Kidney (tissue), 14 donors: ENCODE data around the gene ABI3. TPM values are rescaled to one million over a fixed set of nuclear protein-coding genes. Genes with fewer than 3 reads are reported as not detected.

Experiments used
- DNase-seq, 5 donors: peaks; one replicate each; pipeline ENCODE4 v3.0.0-alpha.2; 2013 to 2020
- FAIRE-seq: peaks from 2 replicates; lab custom pipeline; 2012; peaks lifted over from hg19 to GRCh38; lab: Jason Lieb, UNC
- H3K27ac ChIP-seq, 2 donors: one replicate each; pipeline ENCODE4 v1.7.0; 2013; ENCODE audit warnings: low read depth in 2 of 2, low read length in 2 of 2, inconsistent platforms in 1 of 2
- H3K27me3 ChIP-seq: one replicate; pipeline ENCODE4 v1.7.1; 2013; ENCODE audit warnings: low read length, inconsistent platforms; ENCODE audit not compliant: control insufficient read depth, insufficient read depth
- H3K36me3 ChIP-seq, 3 donors: one replicate each; pipeline versions ENCODE4 v1.7.0 to v1.7.1; 2013; ENCODE audit warnings: low read length in 3 of 3, control low read depth in 1 of 3, inconsistent platforms in 1 of 3; ENCODE audit not compliant: insufficient read depth in 3 of 3, control insufficient read depth in 2 of 3
- H3K4me1 ChIP-seq, 3 donors: one replicate each; pipeline versions ENCODE4 v1.7.0 to v1.7.1; 2013; ENCODE audit warnings: low read length in 3 of 3, inconsistent platforms in 1 of 3, low read depth in 1 of 3; ENCODE audit not compliant: control insufficient read depth in 2 of 3, insufficient read depth in 2 of 3
- H3K4me3 ChIP-seq, 3 donors: one replicate each; pipeline versions ENCODE4 v1.7.0 to v1.8.1; 2013; ENCODE audit warnings: low read length in 3 of 3, control low read depth in 1 of 3, inconsistent platforms in 1 of 3
- H3K9ac ChIP-seq, 3 donors: one replicate each; pipeline versions ENCODE4 v1.7.0 to v1.7.1; 2013; ENCODE audit warnings: low read length in 3 of 3, control low read depth in 1 of 3, inconsistent platforms in 1 of 3
- H3K9me3 ChIP-seq, 3 donors: one replicate each; pipeline versions ENCODE4 v1.7.0 to v1.7.1; 2013; ENCODE audit warnings: low read length in 3 of 3, control low read depth in 1 of 3, inconsistent platforms in 1 of 3; ENCODE audit not compliant: control insufficient read depth in 2 of 3, insufficient read depth in 1 of 3
- intact Hi-C: fragments of 100-400 bp; cut with DNase I; formaldehyde crosslinking; loops from one replicate; pipeline ENCODE4 v1.11.1; 2022
- polyA plus RNA-seq: library from polyadenylated mRNA; stranded (reverse); fragments of 350-450 nt; fragmentation: Illumina TruSeq; extraction: RNeasy Lipid Tissue Mini Kit (QIAGEN cat#74804); gene quantifications from one replicate; pipeline ENCODE4 v1.2.3, GENCODE V29; 2014; ENCODE audit warnings: low read depth, low replicate concordance; ENCODE audit not compliant: insufficient read depth
- total RNA-seq: library from RNA; stranded (reverse); fragmentation: NEBNext Ultra II Directional; extraction: Animal tissue kit (Norgen Biotek cat#: 25700); gene quantifications from one replicate; pipeline ENCODE4 v1.2.1, GENCODE V29; 2021
- TF ChIP-seq, protein P1 (sequence below): IDR thresholded peaks from 3 replicates; pipeline ENCODE4 v1.5.1; 2012; ENCODE audit warnings: mild to moderate bottlenecking, moderate library complexity, borderline replicate concordance; ENCODE audit not compliant: insufficient read depth; ENCODE audit errors: extremely low read depth
- donor health status: control.
- donor health status: control.
- donor health status: control.
- donor health status: control.
- donor health status: control.
- donor health status: DM: yes; HTN: yes; CAD: no.
- donor health status: Normal renal cell carcinoma (clear cell type).

The ABI3 gene
- total and polyA plus RNA-seq, 2 donors from 2014 or later = 17.1 to 18.3 TPM

DNA sequence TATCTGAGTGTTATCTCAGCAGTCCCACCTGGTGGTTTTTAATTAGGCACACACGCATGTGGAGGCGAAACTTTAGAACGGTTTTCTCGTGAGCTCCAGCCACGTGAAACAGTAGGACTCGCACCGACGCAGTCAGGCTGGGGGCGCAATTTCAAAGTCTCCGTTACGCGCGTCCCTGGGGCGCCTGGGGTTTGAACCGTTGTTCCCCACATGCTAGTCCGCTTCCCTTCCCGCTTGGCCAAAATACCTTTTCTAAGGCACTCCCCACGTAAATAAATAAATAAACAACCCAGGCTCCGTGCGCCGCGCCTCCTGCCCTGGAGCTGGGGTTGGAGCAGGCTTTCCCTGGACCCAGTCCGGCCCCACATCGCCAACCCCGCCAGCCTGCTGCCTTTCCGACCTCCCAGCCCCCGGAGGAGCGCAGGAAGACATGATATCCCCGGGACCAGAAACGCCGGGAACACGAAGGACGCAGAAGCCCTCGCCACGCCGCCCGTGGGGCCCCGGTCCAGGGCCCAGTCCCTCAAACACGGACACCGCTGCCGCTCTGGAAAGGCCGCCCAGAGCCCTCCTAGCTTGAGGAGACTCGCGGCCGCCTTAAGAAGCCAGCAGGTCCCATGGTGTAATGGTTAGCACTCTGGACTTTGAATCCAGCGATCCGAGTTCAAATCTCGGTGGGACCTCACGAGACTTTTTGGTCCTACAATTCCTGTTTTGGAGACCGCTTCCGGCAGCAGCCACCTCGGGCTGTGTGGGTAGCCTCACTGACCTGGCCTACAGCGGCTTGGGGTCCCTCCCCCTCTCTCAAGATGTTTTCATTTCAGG lies 18.4 kb upstream of the ABI3 start:
- Histone ChIP-seq H3K4me1 (peaks cover 0 to 4% (median 0%) of the 10 kb centered on the region in 3 donors), H3K9me3 (no peaks in the 10 kb centered on the region), H3K9ac (peak overlapping the region; percentile 87 to 96 (median 91)), H3K36me3 (no peaks in the 10 kb centered on the region), H3K27me3 (no peaks in the 10 kb centered on the region), H3K4me3 (peak overlapping the region; percentile 67 to 96 (median 91)), H3K27ac (peak overlapping the region; percentile 98 to 100)
- DNase-seq = peak; percentile 96 to 98 (median 97)
- FAIRE-seq = no peak
- TF ChIP-seq, protein P1, sequence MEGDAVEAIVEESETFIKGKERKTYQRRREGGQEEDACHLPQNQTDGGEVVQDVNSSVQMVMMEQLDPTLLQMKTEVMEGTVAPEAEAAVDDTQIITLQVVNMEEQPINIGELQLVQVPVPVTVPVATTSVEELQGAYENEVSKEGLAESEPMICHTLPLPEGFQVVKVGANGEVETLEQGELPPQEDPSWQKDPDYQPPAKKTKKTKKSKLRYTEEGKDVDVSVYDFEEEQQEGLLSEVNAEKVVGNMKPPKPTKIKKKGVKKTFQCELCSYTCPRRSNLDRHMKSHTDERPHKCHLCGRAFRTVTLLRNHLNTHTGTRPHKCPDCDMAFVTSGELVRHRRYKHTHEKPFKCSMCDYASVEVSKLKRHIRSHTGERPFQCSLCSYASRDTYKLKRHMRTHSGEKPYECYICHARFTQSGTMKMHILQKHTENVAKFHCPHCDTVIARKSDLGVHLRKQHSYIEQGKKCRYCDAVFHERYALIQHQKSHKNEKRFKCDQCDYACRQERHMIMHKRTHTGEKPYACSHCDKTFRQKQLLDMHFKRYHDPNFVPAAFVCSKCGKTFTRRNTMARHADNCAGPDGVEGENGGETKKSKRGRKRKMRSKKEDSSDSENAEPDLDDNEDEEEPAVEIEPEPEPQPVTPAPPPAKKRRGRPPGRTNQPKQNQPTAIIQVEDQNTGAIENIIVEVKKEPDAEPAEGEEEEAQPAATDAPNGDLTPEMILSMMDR = peak; percentile 6
- intact Hi-C loops = no loop called here

DNA sequence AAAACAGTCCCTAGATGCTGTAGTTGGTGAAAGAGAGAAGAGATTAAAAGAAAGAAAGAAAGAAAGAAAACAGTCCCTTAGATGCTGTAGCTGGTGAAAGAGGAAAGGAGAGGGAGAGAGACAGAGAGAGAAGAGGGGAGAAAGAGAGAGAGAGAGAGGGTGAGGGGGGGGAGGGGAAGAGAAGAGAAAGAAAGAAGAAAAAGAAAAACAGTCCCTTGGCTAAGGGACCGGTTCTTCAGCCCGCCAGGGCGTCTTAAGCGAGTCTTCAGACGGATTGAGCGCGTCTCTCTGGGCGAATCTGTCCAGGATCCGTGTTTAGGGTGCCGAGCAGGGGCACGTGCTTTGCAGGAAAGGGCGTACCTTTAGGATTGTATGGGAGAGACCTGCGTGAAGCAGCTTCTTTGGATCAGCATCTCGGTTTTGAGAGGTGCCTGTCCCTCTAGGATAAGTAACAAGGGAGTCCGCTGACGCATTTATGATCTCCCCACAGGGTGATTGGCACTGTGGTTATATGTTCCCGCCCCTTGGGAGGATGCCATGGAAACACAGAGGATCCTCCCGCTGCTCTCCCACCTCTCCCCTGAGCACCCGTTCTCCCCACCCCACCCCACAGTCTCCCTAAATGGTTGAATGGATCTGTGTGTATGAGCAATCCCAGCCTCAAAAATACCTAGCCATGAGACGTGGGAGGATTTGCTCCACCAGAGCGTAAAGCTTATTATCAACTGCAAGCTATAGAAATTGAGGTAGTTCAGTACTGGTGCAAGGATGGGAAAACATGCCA lies 16.8 kb upstream of the ABI3 start:
- TF ChIP-seq, protein P1 = no peak
- intact Hi-C loops = no loop called here
- H3K9ac ChIP-seq = peak overlapping the region in 2 of 3 donors; percentile 87 to 96
- peak; percentile 81 to 95 (median 92) for DNase-seq
- no peaks in the 10 kb centered on the region for H3K27me3 ChIP-seq
- peak overlapping the region; percentile 51 to 59 for H3K27ac ChIP-seq
- H3K4me3 ChIP-seq = peak overlapping the region; percentile 67 to 96 (median 91)
- H3K4me1 ChIP-seq = peaks cover 0 to 4% (median 0%) of the 10 kb centered on the region in 3 donors
- no peaks in the 10 kb centered on the region for H3K9me3 ChIP-seq
- no peaks in the 10 kb centered on the region for H3K36me3 ChIP-seq
- no peak for FAIRE-seq

DNA sequence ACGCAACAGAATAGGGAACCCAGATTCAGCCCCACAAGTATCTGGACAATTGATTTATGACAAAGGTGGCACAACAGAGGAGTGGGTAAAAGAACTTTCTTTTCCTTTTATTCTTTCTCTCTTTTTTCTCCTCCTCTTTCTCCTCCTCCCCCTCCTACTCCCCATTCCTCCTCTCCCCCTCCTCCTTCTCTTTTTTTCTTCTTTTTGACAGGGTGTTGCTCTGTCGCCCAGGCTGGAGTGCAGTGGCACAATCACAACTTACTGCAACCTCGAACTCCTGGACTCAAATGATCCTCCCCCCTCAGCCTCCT lies 16.3 kb upstream of the ABI3 start:
- FAIRE-seq = no peak
- H3K27ac ChIP-seq = peak overlapping the region in 1 of 2 donors; percentile 59

More for the DNA sequence above, 16.3 kb upstream of the ABI3 start:
- H3K27me3 ChIP-seq = no peaks in the 10 kb centered on the region
- TF ChIP-seq, protein P1 = no peak
- no peaks in the 10 kb centered on the region for H3K36me3 ChIP-seq
- no peaks in the 10 kb centered on the region for H3K9me3 ChIP-seq
- peaks cover 0 to 4% (median 0%) of the 10 kb centered on the region in 3 donors for H3K4me1 ChIP-seq
- DNase-seq = no peak
- intact Hi-C loops = no loop called here
- H3K4me3 ChIP-seq = no peak overlapping the region
- H3K9ac ChIP-seq = no peak overlapping the region
